Measurements from ENCODE around the gene MYBL2.

GRCh38 chr20:43680981-43681380, 14.1 kb downstream of the MYBL2 start:
- no peak for TF ChIP-seq CTCF (IDR thresholded peaks at IDR 0.05)
- TF ChIP-seq POLR2A (IDR thresholded peaks at IDR 0.05), result no peak

Measured in Peyer's patch (tissue), 4 donors.